ENCODE data around the gene RNF144B. TPM values are rescaled to one million over a fixed set of nuclear protein-coding genes. Genes with fewer than 3 reads are reported as not detected.

RNF144B gene
- total RNA-seq, 1 donor from 2014 or later = 7.2 TPM

DNA sequence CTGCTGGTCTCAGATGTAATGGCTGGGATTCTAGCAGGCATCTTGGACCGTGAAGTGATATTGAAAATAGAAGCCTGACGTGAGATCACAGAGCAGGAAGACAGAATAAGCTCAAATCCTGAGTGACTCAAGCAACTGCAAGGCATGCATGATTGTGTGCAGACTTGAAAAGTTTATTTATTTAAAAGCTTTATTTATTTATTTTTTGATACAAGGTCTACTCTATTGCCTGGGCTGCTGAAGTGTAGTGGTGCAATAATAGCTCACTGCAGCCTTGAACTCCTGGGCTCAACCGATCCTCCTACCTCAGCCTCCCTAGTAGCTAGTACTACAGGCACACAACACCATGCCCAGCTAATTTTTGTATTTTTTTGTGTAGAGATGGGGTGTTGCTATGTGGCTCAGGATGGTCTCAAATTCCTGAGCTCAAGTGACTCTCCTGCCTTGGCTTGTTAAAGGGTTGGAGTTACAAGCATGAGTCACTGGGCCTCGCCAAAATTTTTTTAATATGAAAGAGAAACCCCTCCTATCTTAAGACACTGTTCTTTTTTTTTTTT is 40.1 kb upstream of the RNF144B start:
- H3K36me3 Mint-ChIP-seq (ENCODE audit: low read depth, unreplicated experiment) = no peaks in the 10 kb centered on the region
- Histone ChIP-seq H3K9ac (ENCODE audit: low read length) (no peak overlapping the region), H3K36me3 (ENCODE audit: insufficient read depth, low read length) (no peaks in the 10 kb centered on the region), H3K27ac (ENCODE audit: low read depth, low read length) (peak overlapping the region; percentile 44), H3K4me3 (ENCODE audit: insufficient read depth, low read depth, low read length) (no peak overlapping the region), H4K20me1 (ENCODE audit: insufficient read depth, low read length) (no peaks in the 10 kb centered on the region), H3K27me3 (ENCODE audit: insufficient read depth, low read length) (peaks cover 2% of the 10 kb centered on the region), H3K4me1 (ENCODE audit: insufficient read depth, low read length) (peaks cover 10% of the 10 kb centered on the region), H3K4me2 (ENCODE audit: low read length) (peak overlapping the region; percentile 39), H3K9me3 (ENCODE audit: insufficient read depth, low read depth, low read length) (no peaks in the 10 kb centered on the region), H3K79me2 (ENCODE audit: insufficient read depth, low read length) (no peaks in the 10 kb centered on the region), H2AFZ (ENCODE audit: low read depth, low read length) (peak overlapping the region; percentile 43)
- no peak overlapping the region for H3K27ac Mint-ChIP-seq (ENCODE audit: unreplicated experiment)
- FAIRE-seq (no peak), DNase-seq (ENCODE audit: low read depth) (peak; percentile 42)
- no peaks in the 10 kb centered on the region for H3K9me3 Mint-ChIP-seq (ENCODE audit: unreplicated experiment)
- no peak overlapping the region for H3K4me3 Mint-ChIP-seq (ENCODE audit: unreplicated experiment)
- TF ChIP-seq, protein P1, sequence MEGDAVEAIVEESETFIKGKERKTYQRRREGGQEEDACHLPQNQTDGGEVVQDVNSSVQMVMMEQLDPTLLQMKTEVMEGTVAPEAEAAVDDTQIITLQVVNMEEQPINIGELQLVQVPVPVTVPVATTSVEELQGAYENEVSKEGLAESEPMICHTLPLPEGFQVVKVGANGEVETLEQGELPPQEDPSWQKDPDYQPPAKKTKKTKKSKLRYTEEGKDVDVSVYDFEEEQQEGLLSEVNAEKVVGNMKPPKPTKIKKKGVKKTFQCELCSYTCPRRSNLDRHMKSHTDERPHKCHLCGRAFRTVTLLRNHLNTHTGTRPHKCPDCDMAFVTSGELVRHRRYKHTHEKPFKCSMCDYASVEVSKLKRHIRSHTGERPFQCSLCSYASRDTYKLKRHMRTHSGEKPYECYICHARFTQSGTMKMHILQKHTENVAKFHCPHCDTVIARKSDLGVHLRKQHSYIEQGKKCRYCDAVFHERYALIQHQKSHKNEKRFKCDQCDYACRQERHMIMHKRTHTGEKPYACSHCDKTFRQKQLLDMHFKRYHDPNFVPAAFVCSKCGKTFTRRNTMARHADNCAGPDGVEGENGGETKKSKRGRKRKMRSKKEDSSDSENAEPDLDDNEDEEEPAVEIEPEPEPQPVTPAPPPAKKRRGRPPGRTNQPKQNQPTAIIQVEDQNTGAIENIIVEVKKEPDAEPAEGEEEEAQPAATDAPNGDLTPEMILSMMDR (IDR thresholded peaks at IDR 0.05; ENCODE audit: insufficient read depth, low read depth, low read length) = no peak
- TF ChIP-seq EZH2 (IDR thresholded peaks at IDR 0.05; ENCODE audit: insufficient read depth, low read length) = no peak
- peaks cover 4% of the 10 kb centered on the region for H3K4me1 Mint-ChIP-seq (ENCODE audit: low read depth, unreplicated experiment)
- H3K27me3 Mint-ChIP-seq (ENCODE audit: low read depth, unreplicated experiment) = peaks cover 1% of the 10 kb centered on the region

- H3K27me3 ChIP-seq (ENCODE audit: insufficient read depth, low read length) = peaks cover 2% of the 10 kb centered on the region
- no peaks in the 10 kb centered on the region for H3K9me3 ChIP-seq (ENCODE audit: insufficient read depth, low read depth, low read length)
- H3K4me3 ChIP-seq (ENCODE audit: insufficient read depth, low read depth, low read length) = no peak overlapping the region
- H3K4me3 Mint-ChIP-seq (ENCODE audit: unreplicated experiment) = no peak overlapping the region
- H3K27ac Mint-ChIP-seq (ENCODE audit: unreplicated experiment) = no peak overlapping the region
- peaks cover 4% of the 10 kb centered on the region for H3K4me1 Mint-ChIP-seq (ENCODE audit: low read depth, unreplicated experiment)
- H3K4me2 ChIP-seq (ENCODE audit: low read length) = no peak overlapping the region
- no peak overlapping the region for H3K27ac ChIP-seq (ENCODE audit: low read depth, low read length)
- H3K4me1 ChIP-seq (ENCODE audit: insufficient read depth, low read length) = peaks cover 10% of the 10 kb centered on the region
- no peaks in the 10 kb centered on the region for H3K36me3 ChIP-seq (ENCODE audit: insufficient read depth, low read length)
- no peaks in the 10 kb centered on the region for H3K79me2 ChIP-seq (ENCODE audit: insufficient read depth, low read length)
- peaks cover 1% of the 10 kb centered on the region for H3K27me3 Mint-ChIP-seq (ENCODE audit: low read depth, unreplicated experiment)
- no peaks in the 10 kb centered on the region for H4K20me1 ChIP-seq (ENCODE audit: insufficient read depth, low read length)
- TF ChIP-seq EZH2 (IDR thresholded peaks at IDR 0.05; ENCODE audit: insufficient read depth, low read length) = no peak
- TF ChIP-seq, protein P1 (IDR thresholded peaks at IDR 0.05; ENCODE audit: insufficient read depth, low read depth, low read length) = no peak
- H3K36me3 Mint-ChIP-seq (ENCODE audit: low read depth, unreplicated experiment) = no peaks in the 10 kb centered on the region
- no peak for DNase-seq (ENCODE audit: low read depth)
- no peak overlapping the region for H3K9ac ChIP-seq (ENCODE audit: low read length)
- FAIRE-seq = no peak
- H3K9me3 Mint-ChIP-seq (ENCODE audit: unreplicated experiment) = no peaks in the 10 kb centered on the region
- H2AFZ ChIP-seq (ENCODE audit: low read depth, low read length) = no peak overlapping the region
Measured at GRCh38 chr6:18347866-18348265, 39.3 kb upstream of the RNF144B start.

DNA sequence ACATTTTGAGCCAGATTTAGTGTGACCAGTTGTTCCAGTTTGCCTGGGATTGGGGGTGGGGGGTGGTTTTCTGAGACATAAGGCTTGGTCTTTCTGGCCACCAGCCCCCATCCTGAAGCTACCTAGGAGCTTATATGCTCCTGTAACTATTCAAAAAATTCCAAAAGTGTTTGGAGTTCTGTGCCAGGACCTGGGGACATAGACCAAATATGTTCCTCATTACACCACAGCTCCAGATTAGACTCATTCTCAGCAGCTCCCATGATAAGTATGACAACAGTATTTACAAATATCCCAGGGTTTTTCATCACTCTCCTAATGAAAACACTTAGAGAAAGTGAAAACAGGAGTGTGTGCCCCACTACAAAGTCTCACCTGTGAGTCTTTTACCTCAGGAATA is 37.8 kb upstream of the RNF144B start:
- H3K27ac ChIP-seq (ENCODE audit: low read depth, low read length) = no peak overlapping the region
- H3K27me3 Mint-ChIP-seq (ENCODE audit: low read depth, unreplicated experiment) = peaks cover 1% of the 10 kb centered on the region

More for the DNA sequence above, 37.8 kb upstream of the RNF144B start:
- H4K20me1 ChIP-seq (ENCODE audit: insufficient read depth, low read length) = no peaks in the 10 kb centered on the region
- no peaks in the 10 kb centered on the region for H3K36me3 ChIP-seq (ENCODE audit: insufficient read depth, low read length)
- no peak for TF ChIP-seq EZH2 (IDR thresholded peaks at IDR 0.05; ENCODE audit: insufficient read depth, low read length)
- TF ChIP-seq, protein P1 (IDR thresholded peaks at IDR 0.05; ENCODE audit: insufficient read depth, low read depth, low read length) = no peak
- H3K9me3 Mint-ChIP-seq (ENCODE audit: unreplicated experiment) = no peaks in the 10 kb centered on the region
- no peak for FAIRE-seq
- no peaks in the 10 kb centered on the region for H3K9me3 ChIP-seq (ENCODE audit: insufficient read depth, low read depth, low read length)
- no peak for DNase-seq (ENCODE audit: low read depth)
- H3K4me1 Mint-ChIP-seq (ENCODE audit: low read depth, unreplicated experiment) = peaks cover 4% of the 10 kb centered on the region
- peaks cover 3% of the 10 kb centered on the region for H3K4me1 ChIP-seq (ENCODE audit: insufficient read depth, low read length)
- no peaks in the 10 kb centered on the region for H3K36me3 Mint-ChIP-seq (ENCODE audit: low read depth, unreplicated experiment)
- no peaks in the 10 kb centered on the region for H3K79me2 ChIP-seq (ENCODE audit: insufficient read depth, low read length)
- H3K4me2 ChIP-seq (ENCODE audit: low read length) = no peak overlapping the region
- H3K9ac ChIP-seq (ENCODE audit: low read length) = no peak overlapping the region
- no peak overlapping the region for H3K4me3 Mint-ChIP-seq (ENCODE audit: unreplicated experiment)
- H3K27ac Mint-ChIP-seq (ENCODE audit: unreplicated experiment) = no peak overlapping the region
- H2AFZ ChIP-seq (ENCODE audit: low read depth, low read length) = no peak overlapping the region
- no peak overlapping the region for H3K4me3 ChIP-seq (ENCODE audit: insufficient read depth, low read depth, low read length)
- H3K27me3 ChIP-seq (ENCODE audit: insufficient read depth, low read length) = peaks cover 2% of the 10 kb centered on the region

Measured in astrocyte (in vitro differentiated cells and primary cell).